ENCODE results near the gene TTC39B.

Gene TTC39B

GRCh38 chr9:15205632-15206420 is 101.2 kb downstream of the TTC39B start:
- DNase-seq (ENCODE audit: low read depth, low spot score): no peak
- H3K4me3 ChIP-seq (ENCODE audit: low read length): no peak overlapping the region

- DNase-seq (ENCODE audit: low read depth, low spot score): no peak
- no peak overlapping the region for H3K4me3 ChIP-seq (ENCODE audit: low read length)
These were observed 103.4 kb downstream of the TTC39B start for GRCh38 chr9:15203581-15203980.

GRCh38 chr9:15200111-15200510 is 106.9 kb downstream of the TTC39B start:
- DNase-seq (ENCODE audit: low read depth, low spot score): no peak
- H3K4me3 ChIP-seq (ENCODE audit: low read length): no peak overlapping the region

GRCh38 chr9:15192856-15193255 is 114.2 kb downstream of the TTC39B start:
- no peak for DNase-seq (ENCODE audit: low read depth, low spot score)
- H3K4me3 ChIP-seq (ENCODE audit: low read length): no peak overlapping the region

- H3K4me3 ChIP-seq (ENCODE audit: low read length): no peak overlapping the region
- DNase-seq (ENCODE audit: low read depth, low spot score): peak; percentile 74
These were observed 115.6 kb downstream of the TTC39B start for GRCh38 chr9:15191378-15191777.

- no peak overlapping the region for H3K4me3 ChIP-seq (ENCODE audit: low read length)
- DNase-seq (ENCODE audit: low read depth, low spot score): no peak
These were observed 117.5 kb downstream of the TTC39B start for GRCh38 chr9:15189481-15189880.

GRCh38 chr9:15187589-15187988 is 119.4 kb downstream of the TTC39B start:
- H3K4me3 ChIP-seq (ENCODE audit: low read length): no peak overlapping the region
- no peak for DNase-seq (ENCODE audit: low read depth, low spot score)

- DNase-seq (ENCODE audit: low read depth, low spot score): no peak
- no peak overlapping the region for H3K4me3 ChIP-seq (ENCODE audit: low read length)
These were observed 124.3 kb downstream of the TTC39B start for GRCh38 chr9:15182730-15183129.

- no peak overlapping the region for H3K4me3 ChIP-seq (ENCODE audit: low read length)
- no peak for DNase-seq (ENCODE audit: low read depth, low spot score)
These were observed 124.9 kb downstream of the TTC39B start for GRCh38 chr9:15182101-15182551.

GRCh38 chr9:15180124-15180523 is 126.9 kb downstream of the TTC39B start:
- no peak overlapping the region for H3K4me3 ChIP-seq (ENCODE audit: low read length)
- DNase-seq (ENCODE audit: low read depth, low spot score): no peak

GRCh38 chr9:15178631-15179030 is 128.4 kb downstream of the TTC39B start:
- no peak for DNase-seq (ENCODE audit: low read depth, low spot score)
- H3K4me3 ChIP-seq (ENCODE audit: low read length): no peak overlapping the region

- no peak for DNase-seq (ENCODE audit: low read depth, low spot score)
- no peak overlapping the region for H3K4me3 ChIP-seq (ENCODE audit: low read length)
These were observed 130.2 kb downstream of the TTC39B start for GRCh38 chr9:15176836-15177235.

GRCh38 chr9:15163931-15164330 is 143.1 kb downstream of the TTC39B start:
- H3K4me3 ChIP-seq (ENCODE audit: low read length): no peak overlapping the region
- DNase-seq (ENCODE audit: low read depth, low spot score): no peak

- H3K4me3 ChIP-seq (ENCODE audit: low read length): no peak overlapping the region
- no peak for DNase-seq (ENCODE audit: low read depth, low spot score)
These were observed 145.3 kb downstream of the TTC39B start for GRCh38 chr9:15161753-15162152.

GRCh38 chr9:15160673-15161072 is 146.3 kb downstream of the TTC39B start:
- no peak overlapping the region for H3K4me3 ChIP-seq (ENCODE audit: low read length)

GRCh38 chr9:15158064-15158463 is 149.0 kb downstream of the TTC39B start:
- no peak for DNase-seq (ENCODE audit: low read depth, low spot score)
- H3K4me3 ChIP-seq (ENCODE audit: low read length): no peak overlapping the region

More at GRCh38 chr9:15160673-15161072, 146.3 kb downstream of the TTC39B start:
- no peak for DNase-seq (ENCODE audit: low read depth, low spot score)

- DNase-seq (ENCODE audit: low read depth, low spot score): no peak
- H3K4me3 ChIP-seq (ENCODE audit: low read length): no peak overlapping the region
These were observed 149.6 kb downstream of the TTC39B start for GRCh38 chr9:15157381-15157780.

GRCh38 chr9:15156241-15156640 is 150.8 kb downstream of the TTC39B start:
- DNase-seq (ENCODE audit: low read depth, low spot score): no peak
- no peak overlapping the region for H3K4me3 ChIP-seq (ENCODE audit: low read length)

GRCh38 chr9:15155826-15156225 is 151.2 kb downstream of the TTC39B start:
- DNase-seq (ENCODE audit: low read depth, low spot score): no peak
- H3K4me3 ChIP-seq (ENCODE audit: low read length): no peak overlapping the region

GRCh38 chr9:15155323-15155722 is 151.7 kb downstream of the TTC39B start:
- DNase-seq (ENCODE audit: low read depth, low spot score): no peak
- H3K4me3 ChIP-seq (ENCODE audit: low read length): no peak overlapping the region

- H3K4me3 ChIP-seq (ENCODE audit: low read length): no peak overlapping the region
- DNase-seq (ENCODE audit: low read depth, low spot score): no peak
These were observed 152.3 kb downstream of the TTC39B start for GRCh38 chr9:15154677-15155076.

Data from Jurkat, Clone E6-1 (cell line).